Kasumi-1 (cell line): ENCODE data around the gene DSE.
"Not testable (repeated sequence)": the region's sequence is repeated elsewhere in the genome, so short reads cannot be mapped to it uniquely, and the experiment has no call there.

Source experiments
- DNase-seq, 2 experiments: peaks; one replicate each; lab custom pipeline; 2025; lab: John Stamatoyannopoulos, UW

DSE gene

GRCh38 chr6:116370760-116371119 lies at the start of gene DSE:
TSS of gene DSE (plus strand) at chr6:116370947. CDS start at chr6:116399251, 28,304 bp downstream.
- peak; percentile 18 to 48 for DNase-seq

- not testable (repeated sequence) for DNase-seq
These were observed 48.8 kb upstream of the DSE start for GRCh38 chr6:116321933-116322332.

GRCh38 chr6:116323863-116324262 lies 46.9 kb upstream of the DSE start:
- DNase-seq = no peak

GRCh38 chr6:116325634-116326132 lies 45.1 kb upstream of the DSE start:
- not testable (repeated sequence) for DNase-seq

- DNase-seq = no peak
These were observed 44.5 kb upstream of the DSE start for GRCh38 chr6:116326181-116326671.

DNA sequence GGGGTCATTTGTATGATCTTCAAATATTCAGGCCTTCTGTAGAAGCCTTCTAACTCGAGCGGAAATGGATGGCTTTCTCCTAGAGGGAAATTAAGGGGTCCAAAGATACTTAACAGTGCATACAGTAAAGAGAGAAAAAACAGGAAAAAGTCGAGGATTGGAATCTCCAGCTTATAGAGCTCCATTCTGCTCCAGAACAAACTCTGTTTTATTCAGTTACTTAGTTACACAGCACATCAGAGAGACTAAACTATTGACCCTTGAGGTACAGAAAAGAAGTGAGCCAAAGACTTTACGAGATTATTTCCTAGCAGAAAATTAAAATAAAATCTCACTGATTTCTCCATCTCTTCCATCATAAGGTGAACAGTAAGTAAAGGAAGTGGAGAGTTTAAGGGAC lies 43.8 kb upstream of the DSE start:
- DNase-seq = no peak

- no peak for DNase-seq
These were observed 42.8 kb upstream of the DSE start for GRCh38 chr6:116327803-116328527.

GRCh38 chr6:116328528-116328903 lies 42.2 kb upstream of the DSE start:
- DNase-seq = no peak

DNA sequence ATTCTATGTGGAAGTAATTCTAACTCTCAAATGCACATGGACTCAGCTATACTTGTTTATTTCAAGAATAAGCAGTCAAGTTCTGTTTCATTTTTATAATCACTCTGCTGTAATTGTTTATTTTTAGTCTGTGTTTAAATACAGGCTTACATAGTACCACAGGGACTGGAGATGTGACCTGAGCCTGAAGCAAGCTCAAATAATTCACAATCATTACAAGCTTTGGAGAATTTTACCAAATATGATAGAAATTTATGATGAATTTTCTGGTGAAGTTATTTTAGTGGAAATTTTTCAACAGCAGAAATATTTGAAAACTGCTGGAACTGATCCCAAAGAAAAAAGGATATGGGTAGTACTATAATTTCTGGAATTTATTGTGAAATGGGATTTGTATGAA lies 41.6 kb upstream of the DSE start:
- no peak for DNase-seq

DNA sequence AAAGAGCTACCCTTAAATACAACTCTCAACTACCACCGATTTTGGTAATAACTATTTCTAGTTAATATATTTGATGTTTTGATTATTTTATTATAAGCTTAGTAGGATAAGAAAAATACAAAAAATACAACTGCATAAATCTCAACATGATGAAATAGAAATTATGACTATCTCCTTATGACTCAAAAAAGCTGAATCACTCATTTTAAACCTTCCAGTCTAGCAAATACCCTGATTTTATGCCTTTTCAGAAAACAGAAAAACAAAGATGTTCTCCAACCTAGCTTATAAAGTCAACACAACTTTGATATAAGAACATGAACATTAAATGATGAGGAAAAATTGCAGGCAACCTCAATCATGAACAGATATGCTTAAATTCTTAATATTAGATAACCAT lies 40.2 kb upstream of the DSE start:
- DNase-seq = no peak

GRCh38 chr6:116332096-116332495 lies 38.7 kb upstream of the DSE start:
- no peak for DNase-seq

DNA sequence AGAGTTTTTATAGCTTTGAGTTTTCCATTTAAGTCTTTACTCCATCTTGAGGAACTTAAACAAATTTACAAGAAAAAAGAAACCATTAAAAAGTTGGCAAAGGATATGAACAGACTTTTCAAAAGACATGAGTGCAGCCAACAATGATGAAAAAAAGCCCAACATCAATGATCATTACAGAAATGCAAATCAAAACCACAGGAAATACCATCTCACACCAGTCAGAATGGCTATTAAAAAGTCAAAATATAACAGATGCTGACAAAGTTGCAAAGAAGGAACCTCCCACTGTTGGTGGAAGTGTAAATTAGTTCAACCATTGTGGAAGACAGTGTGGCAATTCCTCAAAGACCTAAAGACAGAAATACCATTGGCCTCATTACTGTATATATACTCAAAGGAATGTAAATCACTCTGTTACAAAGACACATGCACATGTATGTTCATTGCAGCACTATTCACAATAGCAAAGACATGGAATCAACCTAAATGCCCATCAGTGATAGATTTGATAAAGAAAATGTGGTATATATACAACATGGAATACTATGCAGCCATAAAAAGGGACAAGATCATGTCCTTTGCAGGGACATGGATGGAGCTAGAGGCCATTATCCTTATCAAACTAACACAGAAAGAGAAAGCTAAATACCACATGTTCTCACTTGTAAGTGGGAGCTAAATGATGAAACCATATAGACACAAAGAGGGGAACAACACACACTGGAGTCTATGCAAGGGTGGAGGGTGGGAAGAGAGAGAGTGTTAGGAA lies 35.9 kb upstream of the DSE start:
- DNase-seq = not testable (repeated sequence)

DNA sequence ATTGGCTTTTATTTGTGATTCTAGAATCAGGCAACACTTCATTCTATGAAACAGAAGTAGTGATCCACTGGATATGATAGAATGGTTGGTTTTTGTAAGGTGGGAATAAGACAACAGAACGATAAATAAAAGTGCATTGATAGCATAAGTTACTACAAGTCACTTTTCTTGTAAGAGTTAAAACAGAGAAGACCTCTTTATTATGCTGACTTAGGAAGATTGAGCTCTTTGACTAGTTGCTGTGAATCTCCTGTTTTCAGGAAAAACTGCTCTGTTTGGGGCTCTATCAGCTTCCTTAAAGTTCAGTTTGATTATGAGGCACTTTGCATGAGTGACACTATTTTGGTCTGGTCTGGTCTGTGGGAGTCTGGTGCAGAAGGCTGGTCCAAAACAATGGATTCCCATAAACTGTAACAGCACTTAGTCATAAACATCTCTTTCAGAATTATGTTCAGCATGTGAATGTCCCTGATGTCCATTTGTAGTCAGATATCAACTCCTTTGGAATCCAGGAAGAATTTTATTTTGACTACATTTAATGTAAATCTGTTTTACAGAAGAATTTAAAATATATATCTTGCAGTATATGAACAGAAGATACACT lies 35.0 kb upstream of the DSE start:
- DNase-seq = no peak

DNA sequence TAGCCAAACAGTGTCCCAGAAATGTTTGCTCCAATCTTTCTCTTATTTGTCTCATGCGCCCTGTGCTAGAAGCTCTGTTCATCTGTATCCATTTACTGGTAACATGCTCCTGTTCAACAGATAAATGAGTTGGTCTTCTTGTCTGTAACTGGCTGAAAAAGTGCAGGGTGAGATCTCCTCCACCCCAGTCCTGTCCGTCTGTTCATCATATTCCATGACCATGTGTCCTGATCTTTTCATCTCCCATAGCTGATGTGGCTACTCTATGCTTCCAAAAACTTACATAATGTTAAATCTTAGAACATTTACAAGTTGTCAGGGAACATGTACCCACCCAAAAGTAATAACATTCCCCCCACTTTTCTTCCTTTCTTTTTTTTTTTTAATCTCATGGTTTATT lies 31.8 kb upstream of the DSE start:
- DNase-seq = no peak

DNA sequence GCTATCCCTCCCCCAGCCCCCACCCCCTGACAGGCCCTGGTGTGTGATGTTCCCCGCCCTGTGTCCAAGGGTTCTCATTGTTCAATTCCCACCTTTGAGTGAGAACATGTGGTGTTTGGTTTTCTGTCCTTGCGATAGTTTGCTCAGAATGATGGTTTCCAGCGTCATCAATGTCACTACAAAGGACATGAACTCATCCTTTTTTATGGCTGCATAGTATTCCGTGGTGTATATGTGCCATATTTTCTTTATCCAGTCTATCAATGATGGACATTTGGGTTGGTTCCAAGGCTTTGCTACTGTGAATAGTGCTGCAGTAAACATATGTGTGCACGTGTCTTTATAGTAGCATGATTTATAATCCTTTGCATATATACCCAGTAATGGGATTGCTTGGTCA lies 30.1 kb upstream of the DSE start:
- DNase-seq = not testable (repeated sequence)

DNA sequence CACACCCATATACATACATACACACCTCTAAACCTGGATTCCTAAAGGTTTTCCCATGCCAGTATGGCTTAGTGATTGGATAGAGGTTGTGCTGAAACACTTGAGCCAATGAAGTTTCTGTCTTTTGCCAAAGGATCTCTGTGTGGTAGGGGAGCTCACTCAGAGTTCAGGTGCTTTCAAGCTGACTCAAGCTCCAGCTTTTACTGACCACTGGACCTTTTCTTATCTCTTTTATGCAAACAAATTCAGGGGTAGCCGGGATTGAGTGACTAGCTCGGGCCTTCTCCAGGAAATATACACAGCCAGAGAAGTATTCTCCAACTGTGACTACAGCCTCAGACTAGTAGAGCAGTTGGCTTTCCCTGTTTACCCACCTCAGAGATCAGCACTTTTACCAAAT lies 21.5 kb upstream of the DSE start:
- DNase-seq = no peak

DNA sequence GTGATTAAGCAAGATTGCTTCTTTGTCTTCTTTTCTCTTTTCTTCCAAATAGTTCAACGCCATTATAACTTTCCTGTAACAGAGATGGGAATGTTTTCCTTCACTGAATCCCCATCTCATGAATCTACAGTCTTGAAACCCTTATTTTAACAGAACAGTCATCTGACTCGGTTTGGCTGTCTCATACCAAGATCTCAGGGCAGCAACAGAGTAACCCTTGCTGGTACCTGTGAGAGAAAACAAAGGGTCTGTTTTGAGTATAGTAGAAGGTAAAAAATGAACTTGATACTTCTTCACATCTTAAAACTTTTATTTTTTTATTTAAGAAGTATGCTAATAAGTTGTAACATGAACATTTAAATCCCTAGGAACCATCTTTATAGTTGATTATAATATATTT lies 19.6 kb upstream of the DSE start:
- no peak for DNase-seq

DNA sequence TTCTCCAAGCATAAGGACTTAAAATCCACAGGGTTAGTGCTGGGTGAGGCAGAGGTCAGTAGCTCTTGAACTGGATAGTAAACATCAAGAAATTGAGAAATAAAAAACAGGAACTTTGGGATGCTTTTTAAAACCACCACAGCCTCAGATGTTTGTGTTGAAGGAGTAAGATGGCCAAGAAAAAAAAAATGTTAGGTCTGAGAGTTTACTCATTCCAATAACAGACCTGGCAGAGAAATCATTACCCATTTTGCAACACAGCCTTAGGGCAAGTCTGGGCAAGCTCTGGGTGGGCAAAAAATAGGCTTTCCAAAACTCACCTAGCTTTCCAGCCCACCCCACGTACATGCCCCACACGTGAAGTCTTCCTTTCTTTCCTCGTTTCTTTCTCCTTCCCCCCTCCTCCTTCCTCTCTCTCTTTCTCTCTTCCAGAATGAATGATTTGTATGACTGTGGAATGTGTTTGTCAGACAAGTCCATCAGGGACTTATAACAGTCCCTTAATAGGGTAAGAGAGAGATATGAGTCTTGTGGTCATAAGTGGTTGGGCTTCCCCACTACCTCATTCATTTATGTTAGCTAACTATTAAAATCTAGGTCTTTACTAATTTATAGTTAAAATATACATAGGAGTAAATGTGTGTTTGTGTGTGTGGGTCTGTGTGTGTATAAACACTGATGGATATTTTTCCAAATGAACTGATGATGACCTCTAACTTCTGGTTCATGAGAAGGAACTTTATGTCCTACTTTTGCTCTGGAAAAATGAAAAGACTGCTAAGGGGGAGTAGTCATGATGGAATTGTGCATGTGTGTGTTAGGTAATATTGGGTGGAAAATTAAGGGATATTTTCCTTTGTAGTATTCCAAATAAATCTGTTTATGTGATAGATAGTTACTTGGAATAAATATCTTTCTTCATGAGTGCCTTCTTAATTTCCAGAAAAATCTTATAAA lies 18.0 kb upstream of the DSE start:
- no peak for DNase-seq

DNA sequence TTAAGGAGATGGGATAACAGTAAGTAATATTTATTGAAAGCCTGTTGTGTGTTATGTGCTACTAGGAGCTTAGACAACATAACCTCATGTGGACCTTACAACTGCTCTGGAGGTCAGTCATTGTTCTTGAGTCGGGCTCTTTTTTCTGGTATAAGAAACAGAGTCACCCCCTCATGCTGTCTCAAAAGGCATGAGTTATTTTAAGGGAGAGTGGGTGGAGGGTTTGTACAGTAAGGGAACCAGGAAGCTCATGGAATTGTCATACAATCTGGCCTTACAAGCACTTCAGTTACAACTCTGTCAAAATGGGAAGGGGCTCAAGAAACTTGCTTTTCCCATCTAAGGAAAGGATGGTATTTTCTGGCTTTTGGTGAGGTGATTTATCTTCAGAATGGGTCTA lies 16.5 kb upstream of the DSE start:
- DNase-seq = no peak

- no peak for DNase-seq
These were observed 15.0 kb upstream of the DSE start for GRCh38 chr6:116355796-116356195.

DNA sequence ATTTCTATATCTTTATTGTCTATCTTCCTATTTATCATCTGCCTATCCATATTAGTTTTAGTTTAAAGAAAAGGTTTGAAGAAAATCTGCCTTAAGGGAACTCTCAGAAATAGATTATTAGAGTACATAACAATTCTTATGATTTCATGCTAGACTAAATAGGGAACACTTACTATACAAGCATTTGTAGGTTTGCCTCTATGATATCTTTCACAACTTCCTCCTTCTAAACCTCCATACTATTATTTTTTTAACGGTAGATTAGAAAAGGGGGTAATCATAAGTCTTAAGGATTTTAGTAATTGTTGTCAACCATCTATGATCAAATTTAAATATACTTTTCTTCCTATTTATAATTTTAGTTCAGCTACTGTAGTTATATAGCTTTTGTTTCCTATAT lies 11.6 kb upstream of the DSE start:
- peak; percentile 25 to 31 for DNase-seq

- DNase-seq = no peak
These were observed 10.9 kb upstream of the DSE start for GRCh38 chr6:116359835-116360234.
